HEK293T (cell line): ENCODE results near the gene RASSF4.
"Not testable (repeated sequence)": the region's sequence is repeated elsewhere in the genome, so short reads cannot be mapped to it uniquely, and the experiment has no call there.

Experiments
- CTCF ChIA-PET: fragments of 350-600 bp; formaldehyde crosslinking; extraction: SDS; loops from one replicate; lab custom pipeline; 2021; ENCODE audit warnings: antibody characterized with exemption, inconsistent platforms; lab: Yijun Ruan, JAX
- POLR2A ChIA-PET: fragments of 350-600 bp; formaldehyde crosslinking; extraction: SDS; loops from one replicate; lab custom pipeline; 2020; ENCODE audit warnings: antibody characterized with exemption, inconsistent platforms; lab: Yijun Ruan, JAX
- DNase-seq: peaks from one replicate; pipeline ENCODE4 v3.0.0; 2012; ENCODE audit warnings: mixed read lengths; ENCODE audit errors: extremely low spot score
- ARNT ChIP-seq: fragments of 450-650 bp; IDR thresholded peaks from 2 replicates; pipeline ENCODE4 v1.6.1; 2017; ENCODE audit warnings: mild to moderate bottlenecking
- BHLHE40 ChIP-seq: fragments of 450-650 bp; IDR thresholded peaks from 2 replicates; pipeline ENCODE4 v1.6.1; 2016; ENCODE audit warnings: mild to moderate bottlenecking, moderate library complexity, borderline replicate concordance
- CTBP1 ChIP-seq: fragments of 450-650 bp; IDR thresholded peaks from 2 replicates; pipeline ENCODE4 v1.6.1; 2016; ENCODE audit warnings: borderline replicate concordance
- ELF4 ChIP-seq: fragments of 450-650 bp; IDR thresholded peaks from 2 replicates; pipeline ENCODE4 v1.6.1; 2017; ENCODE audit warnings: antibody characterized with exemption
- FOXA1 ChIP-seq: fragments of 450-650 bp; IDR thresholded peaks from 2 replicates; pipeline ENCODE4 v1.6.1; 2016; ENCODE audit warnings: mild to moderate bottlenecking
- FOXK2 ChIP-seq: fragments of 450-650 bp; IDR thresholded peaks from 2 replicates; pipeline ENCODE4 v1.6.1; 2016; ENCODE audit warnings: mild to moderate bottlenecking
- FOXM1 ChIP-seq: fragments of 450-650 bp; IDR thresholded peaks from 2 replicates; pipeline ENCODE4 v1.6.1; 2017; ENCODE audit warnings: mild to moderate bottlenecking, borderline replicate concordance
- HDGF ChIP-seq: fragments of 450-650 bp; IDR thresholded peaks from 2 replicates; pipeline ENCODE4 v1.6.1; 2017; ENCODE audit warnings: antibody characterized with exemption, borderline replicate concordance
- L3MBTL2 ChIP-seq: fragments of 450-650 bp; conservative IDR thresholded peaks from 2 replicates; pipeline ENCODE4 v1.6.1; 2016; ENCODE audit warnings: mild to moderate bottlenecking
- LEF1 ChIP-seq: fragments of 450-650 bp; IDR thresholded peaks from 2 replicates; pipeline ENCODE4 v1.6.1; 2017; ENCODE audit warnings: mild to moderate bottlenecking, borderline replicate concordance
- NFRKB ChIP-seq: fragments of 450-650 bp; IDR thresholded peaks from 2 replicates; pipeline ENCODE4 v1.6.1; 2016; ENCODE audit warnings: mild to moderate bottlenecking, moderate library complexity
- PKNOX1 ChIP-seq: fragments of 450-650 bp; IDR thresholded peaks from 2 replicates; pipeline ENCODE4 v1.6.1; 2016
- SP1 ChIP-seq: fragments of 450-650 bp; IDR thresholded peaks from 2 replicates; pipeline ENCODE4 v1.6.1; 2017
- SUZ12 ChIP-seq: fragments of 450-650 bp; IDR thresholded peaks from 2 replicates; pipeline ENCODE4 v1.6.1; 2016; ENCODE audit warnings: mild to moderate bottlenecking
- TARDBP ChIP-seq: fragments of 450-650 bp; IDR thresholded peaks from 2 replicates; pipeline ENCODE4 v1.6.1; 2016
- ZNF384 ChIP-seq: fragments of 450-650 bp; IDR thresholded peaks from 2 replicates; pipeline ENCODE4 v1.6.1; 2016

Gene RASSF4

GRCh38 chr10:45008524-45009161 lies 49.0 kb downstream of the RASSF4 start:
- TF ChIP-seq FOXM1 (no peak), PKNOX1 (peak; percentile 41; the same call in 1 of the 2 replicates)
- DNase-seq: peak; percentile 67
- ChIA-PET POLR2A (interaction anchor here (0.8 kb wide), 1 partner anchor 30 kb away, joined by 3 read pairs; the partner anchor contains the start of gene DEPP1), CTCF (interaction anchor here (2.4 kb wide), 1 partner anchor 76 kb away, joined by 8 read pairs; no protein-coding TSS in a partner anchor)

- CTCF ChIA-PET, DNase-seq: not testable (repeated sequence)
These were observed 55.0 kb downstream of the RASSF4 start for GRCh38 chr10:45014557-45014956.

GRCh38 chr10:45015590-45015989 lies 56.0 kb downstream of the RASSF4 start:
- DNase-seq: no peak
- TF ChIP-seq FOXM1: no peak
- TF ChIP-seq ZNF384: no peak
- no peak for TF ChIP-seq FOXK2
- TF ChIP-seq SP1: no peak
- no peak for TF ChIP-seq L3MBTL2
- TF ChIP-seq ARNT: no peak
- TF ChIP-seq NFRKB: no peak
- TF ChIP-seq ELF4: no peak
- no peak for TF ChIP-seq LEF1
- no peak for TF ChIP-seq PKNOX1
- no peak for TF ChIP-seq SUZ12
- TF ChIP-seq TARDBP: no peak
- no peak for TF ChIP-seq HDGF
- TF ChIP-seq BHLHE40: no peak
- TF ChIP-seq FOXA1: no peak
- no peak for TF ChIP-seq CTBP1
- ChIA-PET CTCF (no interaction called here), POLR2A (no interaction called here)

More at GRCh38 chr10:45014557-45014956, 55.0 kb downstream of the RASSF4 start:
- POLR2A ChIA-PET: not testable (repeated sequence)

GRCh38 chr10:45023426-45023825 lies 63.8 kb downstream of the RASSF4 start:
- DNase-seq: no peak
- POLR2A ChIA-PET: no interaction called here
- CTCF ChIA-PET: no interaction called here
- TF ChIP-seq BHLHE40 (no peak), LEF1 (no peak), NFRKB (no peak), SUZ12 (no peak), ZNF384 (no peak), L3MBTL2 (no peak), CTBP1 (no peak), FOXA1 (no peak), HDGF (no peak), TARDBP (no peak), ARNT (no peak), FOXK2 (no peak), PKNOX1 (no peak), SP1 (no peak)

- ChIA-PET POLR2A (no interaction called here), CTCF (interaction anchor here (0.7 to 0.9 kb wide), 2 partner anchors 31 to 201 kb away, joined by 3 read pairs; no protein-coding TSS in a partner anchor)
- no peak for TF ChIP-seq NFRKB
- TF ChIP-seq SP1: no peak
- TF ChIP-seq ZNF384: no peak
- no peak for TF ChIP-seq CTBP1
- TF ChIP-seq BHLHE40: no peak
- TF ChIP-seq PKNOX1: no peak
- TF ChIP-seq TARDBP: no peak
- TF ChIP-seq FOXM1: no peak
- TF ChIP-seq ELF4: no peak
- no peak for TF ChIP-seq SUZ12
- TF ChIP-seq LEF1: no peak
- TF ChIP-seq HDGF: no peak
- TF ChIP-seq FOXK2: no peak
- TF ChIP-seq ARNT: no peak
- no peak for TF ChIP-seq FOXA1
- no peak for TF ChIP-seq L3MBTL2
- DNase-seq: no peak
These were observed 74.7 kb downstream of the RASSF4 start for GRCh38 chr10:45034301-45034700.

GRCh38 chr10:45035673-45036072 lies 76.1 kb downstream of the RASSF4 start:
- DNase-seq: no peak
- POLR2A ChIA-PET: no interaction called here
- no peak for TF ChIP-seq LEF1
- no peak for TF ChIP-seq SUZ12
- no peak for TF ChIP-seq PKNOX1
- no peak for TF ChIP-seq HDGF
- no peak for TF ChIP-seq BHLHE40
- no peak for TF ChIP-seq FOXK2
- TF ChIP-seq ZNF384: no peak
- TF ChIP-seq ELF4: no peak
- TF ChIP-seq TARDBP: no peak
- no peak for TF ChIP-seq CTBP1
- no peak for TF ChIP-seq L3MBTL2
- no peak for TF ChIP-seq NFRKB
- TF ChIP-seq SP1: no peak
- TF ChIP-seq ARNT: no peak
- TF ChIP-seq FOXM1: no peak
- TF ChIP-seq FOXA1: no peak
- CTCF ChIA-PET: no interaction called here
